ENCODE results near the gene LAMC1. TPM values are rescaled to one million over a fixed set of nuclear protein-coding genes. Genes with fewer than 3 reads are reported as not detected.

Gene LAMC1
- total RNA-seq, 1 experiment from 2014 or later, result 113 TPM

- in situ Hi-C loops (cut with HindIII; ENCODE audit: low pct_unique_long_range_greater_than_20kb, low sequenced_read_pairs) (no loop called here), intact Hi-C loops (cut with micrococcal nuclease; ENCODE audit: unreplicated experiment) (no loop called here)
- Histone ChIP-seq H3K4me3 (ENCODE audit: low read depth in 2 of 2, low read length in 2 of 2) (no peak overlapping the region), H3K27me3 (ENCODE audit: control insufficient read depth, insufficient read depth, low read length) (no peaks in the 10 kb centered on the region), H3K9me3 (ENCODE audit: control insufficient read depth, insufficient read depth, low read depth, low read length) (no peaks in the 10 kb centered on the region), H3K27ac (ENCODE audit: low read length) (no peak overlapping the region), H3K36me3 (ENCODE audit: control insufficient read depth, insufficient read depth, low read length) (no peaks in the 10 kb centered on the region), H3K4me1 (ENCODE audit: control insufficient read depth, insufficient read depth, low read length) (no peaks in the 10 kb centered on the region)
- CTCF ChIA-PET, result no interaction called here
- POLR2A ChIA-PET, result no interaction called here
- DNase-seq (ENCODE audit: low read depth, low spot score), result no peak
- no peak for ATAC-seq
- no TSS peak for BruUV-seq (replicated peaks)
- TF ChIP-seq SIN3A (IDR thresholded peaks at IDR 0.05; ENCODE audit: borderline replicate concordance, insufficient read depth, low read depth, low read length) (no peak), CTCF (IDR thresholded peaks at IDR 0.05) (no peak), POLR2AphosphoS5 (IDR thresholded peaks at IDR 0.05; ENCODE audit: low read depth, low read length) (no peak), TCF7L2 (IDR thresholded peaks at IDR 0.05; ENCODE audit: low read depth, low read length) (no peak), REST (IDR thresholded peaks at IDR 0.05; ENCODE audit: insufficient read depth in 1 of 2, low read depth in 2 of 2, low read length in 1 of 2) (no peak)
Measured at GRCh38 chr1:182993746-182994145, 29.5 kb upstream of the LAMC1 start.

GRCh38 chr1:182995894-182996293, 27.3 kb upstream of the LAMC1 start:
- H3K36me3 ChIP-seq (ENCODE audit: control insufficient read depth, insufficient read depth, low read length), result no peaks in the 10 kb centered on the region
- CTCF ChIA-PET, result no interaction called here
- intact Hi-C loops (cut with micrococcal nuclease; ENCODE audit: unreplicated experiment), result no loop called here
- ATAC-seq (no peak), DNase-seq (ENCODE audit: low read depth, low spot score) (no peak)
- in situ Hi-C loops (cut with HindIII; ENCODE audit: low pct_unique_long_range_greater_than_20kb, low sequenced_read_pairs), result no loop called here
- no peaks in the 10 kb centered on the region for H3K27me3 ChIP-seq (ENCODE audit: control insufficient read depth, insufficient read depth, low read length)
- H3K4me1 ChIP-seq (ENCODE audit: control insufficient read depth, insufficient read depth, low read length), result no peaks in the 10 kb centered on the region
- BruUV-seq (replicated peaks), result no TSS peak
- no peak overlapping the region for H3K27ac ChIP-seq (ENCODE audit: low read length)
- no peaks in the 10 kb centered on the region for H3K9me3 ChIP-seq (ENCODE audit: control insufficient read depth, insufficient read depth, low read depth, low read length)
- TF ChIP-seq CTCF (IDR thresholded peaks at IDR 0.05) (no peak), REST (IDR thresholded peaks at IDR 0.05; ENCODE audit: insufficient read depth in 1 of 2, low read depth in 2 of 2, low read length in 1 of 2) (no peak), SIN3A (IDR thresholded peaks at IDR 0.05; ENCODE audit: borderline replicate concordance, insufficient read depth, low read depth, low read length) (no peak)
- H3K4me3 ChIP-seq (ENCODE audit: low read depth in 2 of 2, low read length in 2 of 2), result no peak overlapping the region
- POLR2A ChIA-PET, result no interaction called here

Measured in Panc1 (cell line).